Measurements from ENCODE around the gene MGARP.

MGARP gene

DNA sequence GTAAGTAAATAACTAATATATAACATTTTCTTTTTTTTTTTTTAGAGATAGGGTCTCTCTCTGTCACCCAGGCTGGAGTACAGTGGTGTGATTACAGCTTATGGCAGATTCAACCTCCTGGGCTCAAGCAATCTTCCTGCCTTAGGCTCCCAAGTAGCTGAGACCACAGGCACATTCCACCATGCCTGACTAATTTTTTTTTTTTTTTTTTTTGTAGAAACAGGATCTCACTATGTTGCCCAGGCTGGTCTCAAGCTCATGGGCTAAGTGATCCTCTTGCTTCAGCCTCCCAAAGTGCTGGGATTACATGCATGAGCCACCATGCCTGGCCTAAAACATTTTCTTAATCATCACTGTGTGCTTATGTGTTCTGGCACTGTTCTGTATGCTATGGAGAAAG is 32.8 kb downstream of the MGARP start:
- FAIRE-seq (no peak), DNase-seq (ENCODE audit: extremely low spot score, insufficient read length, low read depth) (no peak)

DNA sequence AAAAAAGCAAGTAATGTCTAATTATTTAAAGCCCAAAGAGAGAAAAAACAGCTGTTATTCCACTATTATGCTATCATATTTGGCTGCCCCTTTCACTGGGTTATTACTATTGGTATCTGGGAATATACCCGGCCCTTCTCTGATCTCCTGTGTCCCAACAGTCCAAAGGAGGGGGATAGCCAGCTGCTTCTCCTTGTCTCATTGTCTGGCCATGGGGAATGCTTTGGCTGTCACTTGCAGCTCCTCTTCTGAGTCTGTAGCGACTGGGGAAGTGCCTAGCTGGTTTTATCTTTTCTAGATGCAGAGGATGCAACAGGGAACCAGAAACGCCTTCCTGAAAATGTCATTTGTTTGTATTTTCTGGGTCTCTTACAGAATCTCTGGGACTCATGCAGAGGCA is 33.9 kb downstream of the MGARP start:
- DNase-seq (ENCODE audit: extremely low spot score, insufficient read length, low read depth) (no peak), FAIRE-seq (no peak)

DNA sequence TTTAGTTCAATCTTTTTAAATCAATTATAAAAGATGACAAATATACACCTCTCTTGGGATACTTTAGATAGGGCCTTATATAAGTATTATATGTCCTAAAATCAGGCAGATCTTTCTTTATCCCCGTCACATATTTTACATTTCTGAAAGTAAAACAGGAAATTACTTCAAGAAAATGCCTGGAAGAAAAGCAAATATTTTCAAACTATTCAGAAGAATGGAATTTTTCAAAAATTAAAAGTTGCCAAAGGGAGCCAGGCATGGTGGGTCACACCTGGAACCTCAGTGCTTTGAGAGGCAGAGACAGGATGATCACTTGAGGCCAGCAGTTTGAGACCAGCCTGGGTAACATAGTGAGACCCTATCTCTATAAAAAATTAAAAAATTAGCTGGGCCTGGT is 34.4 kb downstream of the MGARP start:
- FAIRE-seq (no peak), DNase-seq (ENCODE audit: extremely low spot score, insufficient read length, low read depth) (no peak)

DNA sequence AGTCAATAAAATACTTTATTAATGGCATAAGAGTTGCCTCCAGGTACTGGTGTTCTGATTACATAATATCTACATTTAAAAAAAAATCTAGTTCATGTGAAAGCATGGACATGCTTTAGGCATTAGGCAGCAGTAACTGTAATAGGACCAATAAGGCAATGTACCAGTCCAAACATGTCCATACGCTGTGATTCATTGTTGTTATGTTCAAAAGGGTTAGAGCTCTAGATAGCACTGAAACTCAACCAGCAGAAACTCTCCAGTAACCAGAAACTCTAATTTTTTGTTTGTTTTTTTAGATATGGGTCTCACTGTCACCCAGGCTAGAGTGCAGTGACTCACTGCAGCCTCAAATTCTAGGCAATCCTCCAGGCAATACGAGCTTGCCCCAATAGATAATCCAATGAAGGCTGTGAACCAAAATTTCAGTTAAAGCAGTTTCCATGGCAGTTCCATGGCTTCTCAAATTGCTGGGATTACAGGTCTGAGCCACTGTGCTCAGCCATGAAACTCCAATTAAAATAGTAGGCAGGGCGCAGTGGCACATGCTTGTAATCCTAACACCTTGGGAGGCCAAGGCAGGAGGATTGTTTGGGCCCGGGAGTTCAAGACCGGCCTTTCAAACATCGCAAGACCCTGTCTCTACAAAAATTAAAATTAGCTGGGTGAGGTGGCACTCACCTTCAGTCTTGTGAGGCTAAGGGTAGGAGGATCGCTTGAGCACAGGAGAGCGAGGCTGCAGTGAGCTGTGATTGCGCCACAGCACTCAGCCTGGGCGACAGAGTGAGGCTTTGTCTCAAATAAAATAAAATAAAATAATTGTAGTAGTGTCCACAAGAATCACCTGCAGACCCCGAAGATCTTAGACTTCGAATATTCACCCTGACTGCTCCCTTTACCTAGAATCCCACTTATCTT is 36.3 kb downstream of the MGARP start:
- FAIRE-seq (no peak), DNase-seq (ENCODE audit: extremely low spot score, insufficient read length, low read depth) (no peak)

DNA sequence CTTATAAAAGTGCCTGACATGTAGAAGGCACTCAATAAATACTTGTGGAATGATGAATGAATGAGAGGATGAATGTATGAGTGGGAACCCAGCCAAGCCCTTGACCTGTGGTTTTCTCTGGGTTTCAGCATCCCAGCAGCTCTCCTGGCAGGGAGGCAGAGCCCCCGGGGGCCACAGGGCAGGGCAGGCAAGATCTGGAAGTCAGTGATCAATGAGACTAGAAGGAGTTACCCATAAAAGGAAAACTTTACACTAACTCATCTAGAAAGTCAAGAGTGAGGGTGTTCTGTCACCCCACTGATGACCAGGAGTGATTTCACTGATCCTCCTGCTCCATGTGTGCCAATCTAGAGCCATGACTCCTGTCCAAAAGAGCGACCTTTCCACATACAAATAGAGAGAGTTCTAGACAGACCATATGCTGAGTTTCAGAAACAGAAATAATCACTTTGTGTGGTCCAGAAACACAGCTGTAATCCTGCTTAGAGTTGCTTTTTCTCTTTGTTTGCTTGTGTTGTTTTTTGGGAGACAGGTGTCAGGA is 37.4 kb downstream of the MGARP start:
- FAIRE-seq (no peak), DNase-seq (ENCODE audit: extremely low spot score, insufficient read length, low read depth) (no peak)

DNA sequence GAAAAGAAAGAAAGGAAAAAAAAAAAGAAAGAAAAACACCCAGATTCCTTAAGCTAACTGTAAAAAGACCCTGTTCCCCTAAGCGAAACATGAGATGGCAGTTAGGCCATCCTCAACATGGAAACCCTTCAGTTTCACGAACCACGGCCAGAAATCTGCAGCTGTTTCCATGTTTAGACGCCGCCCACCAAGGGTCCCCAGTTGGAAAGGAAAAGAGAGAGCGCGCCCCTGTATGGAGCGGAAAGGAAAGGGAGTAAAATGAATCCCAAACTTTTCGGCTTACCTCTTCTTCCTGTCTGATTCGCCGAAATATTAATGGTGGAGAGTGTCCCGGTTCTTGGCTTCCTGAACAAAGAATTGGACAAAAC is 38.3 kb downstream of the MGARP start:
- DNase-seq (ENCODE audit: extremely low spot score, insufficient read length, low read depth) (no peak), FAIRE-seq (no peak)

DNA sequence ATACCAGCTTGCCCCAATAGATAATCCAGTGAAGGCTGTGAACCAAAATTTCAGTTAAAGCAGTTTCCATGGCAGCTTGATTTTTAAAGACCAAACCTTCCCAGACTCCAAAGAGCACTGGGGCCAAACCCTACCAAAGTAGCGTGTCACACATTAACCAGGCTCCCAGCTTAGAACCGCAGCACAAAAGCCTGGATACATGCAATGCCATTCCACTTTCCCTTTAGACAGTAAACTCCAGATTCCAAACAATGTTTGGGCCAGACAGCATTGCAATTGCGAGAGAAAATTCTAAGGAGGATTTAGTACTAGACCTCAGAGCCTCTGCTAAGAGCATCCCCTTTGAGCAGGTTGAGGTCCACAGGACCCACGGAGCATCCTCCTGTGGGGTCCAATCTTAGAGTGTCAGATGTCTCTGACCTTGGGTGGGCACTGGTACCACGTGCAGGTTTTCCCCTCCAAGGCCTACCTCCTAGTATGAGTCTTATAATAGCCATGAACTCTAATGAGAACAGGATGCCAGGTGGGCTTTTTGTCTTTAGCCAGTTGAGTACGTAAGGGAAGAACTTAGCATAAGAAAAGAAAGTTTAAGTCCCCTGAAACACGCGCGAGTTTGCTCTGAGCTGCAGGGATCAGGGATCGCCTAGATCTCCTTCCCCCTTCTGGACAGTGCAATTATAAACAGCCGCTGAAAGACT is 38.8 kb downstream of the MGARP start:
- no peak for DNase-seq (ENCODE audit: extremely low spot score, insufficient read length, low read depth)
- FAIRE-seq: no peak

DNA sequence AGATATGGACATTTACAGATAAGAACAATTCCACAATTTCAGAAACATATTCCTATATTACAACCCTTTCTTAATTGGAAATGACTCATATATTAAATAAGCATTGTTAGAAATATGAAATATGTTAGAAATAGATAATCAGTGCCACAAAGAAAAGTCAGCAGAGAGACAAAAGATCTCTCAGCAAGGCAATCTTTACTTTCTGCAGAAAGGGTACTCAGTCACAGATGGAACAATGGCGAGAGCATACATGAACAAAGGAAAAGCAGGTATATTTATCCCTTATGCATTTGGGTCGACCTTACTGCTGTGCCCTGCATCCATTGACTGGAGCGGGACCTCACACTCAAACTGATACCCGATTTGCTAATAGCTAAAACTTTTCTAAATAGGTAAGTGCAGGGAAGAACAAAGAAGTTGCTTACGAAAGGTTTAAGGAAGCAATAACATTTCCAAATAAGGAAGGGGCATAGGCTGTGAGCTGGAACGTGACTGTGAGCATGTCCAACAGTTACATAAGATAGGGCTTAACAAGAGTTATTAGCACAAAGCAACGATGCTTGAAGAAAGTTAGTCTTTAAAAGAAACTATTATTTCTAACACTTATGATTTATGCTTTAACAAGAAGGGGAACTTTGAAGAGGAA is 40.8 kb downstream of the MGARP start:
- FAIRE-seq: no peak
- no peak for DNase-seq (ENCODE audit: extremely low spot score, insufficient read length, low read depth)

DNA sequence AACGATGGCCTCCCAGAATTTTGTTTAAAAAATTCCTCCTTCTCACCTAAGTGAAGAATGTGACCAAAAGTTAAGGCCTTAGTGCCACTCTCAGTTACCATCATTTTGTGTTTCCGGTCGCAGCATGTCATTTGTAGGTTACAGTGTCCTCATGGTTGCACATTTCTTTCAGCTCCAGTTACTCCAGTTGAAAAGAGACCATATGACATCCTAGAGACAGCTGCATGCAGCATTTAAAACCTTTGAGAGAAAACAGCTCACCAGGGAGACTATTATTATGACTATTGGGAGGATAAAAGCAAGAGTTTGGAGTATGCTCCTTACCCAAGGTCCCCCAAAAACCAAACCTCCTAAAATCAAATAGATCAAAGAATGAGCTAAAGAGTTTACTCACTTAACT is 45.8 kb downstream of the MGARP start:
- no peak for DNase-seq (ENCODE audit: extremely low spot score, insufficient read length, low read depth)
- FAIRE-seq: no peak

DNA sequence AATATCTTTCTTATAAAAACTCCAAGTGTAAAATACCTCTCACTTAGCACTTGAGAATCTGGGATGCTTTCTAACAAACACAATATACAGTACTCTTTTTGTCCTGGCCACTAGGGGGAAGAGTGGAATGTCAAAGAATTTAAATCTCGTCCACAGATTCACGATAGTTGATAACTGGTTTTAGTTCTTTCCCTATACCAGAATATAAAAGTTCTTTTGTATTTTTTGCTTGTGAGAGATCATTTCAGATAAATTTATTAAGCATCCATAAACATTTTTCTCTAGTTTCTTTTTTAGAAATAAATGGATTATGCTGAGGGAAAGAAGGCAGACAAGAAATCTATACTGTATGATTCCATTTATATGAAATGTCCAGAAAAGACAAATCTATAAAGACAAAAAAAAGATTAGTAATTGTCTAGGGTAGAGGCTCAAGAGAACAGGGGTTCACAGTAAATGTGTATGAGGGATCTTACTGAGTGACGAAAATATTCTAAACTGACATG is 50.4 kb downstream of the MGARP start:
- DNase-seq (ENCODE audit: extremely low spot score, insufficient read length, low read depth) (no peak), FAIRE-seq (peak; percentile 83)

DNA sequence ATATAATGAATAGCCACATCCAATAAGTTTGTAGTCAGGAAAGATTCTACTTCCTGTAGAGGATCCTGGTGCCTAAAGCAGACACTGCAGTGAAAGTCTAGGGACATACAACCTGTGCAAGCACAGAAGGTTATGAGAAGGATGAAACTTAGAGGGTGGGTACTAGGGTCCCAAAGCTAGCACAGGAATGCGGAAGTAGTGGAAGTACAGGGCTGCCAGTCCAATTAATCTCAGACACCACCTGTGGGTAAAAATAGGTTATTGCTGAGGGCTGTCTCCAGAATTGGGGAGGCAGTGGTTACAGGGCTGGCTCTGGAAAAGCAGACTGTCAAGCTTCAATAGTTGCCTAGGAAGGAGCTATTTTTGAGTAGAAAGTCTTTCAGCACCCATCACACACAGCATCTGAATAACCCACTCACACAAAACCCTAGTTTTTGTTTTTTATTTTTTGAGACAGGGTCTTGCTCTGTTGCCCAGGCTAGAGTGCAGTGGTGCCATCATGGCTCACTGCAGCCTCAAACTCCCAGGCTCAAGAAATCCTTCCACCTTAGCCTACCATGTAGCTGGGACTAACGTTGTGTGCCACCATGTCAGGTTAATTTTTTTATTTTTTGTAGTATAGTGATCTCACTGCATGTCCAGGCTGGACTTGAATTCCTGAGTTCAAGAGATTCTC is 52.2 kb downstream of the MGARP start:
- DNase-seq (ENCODE audit: extremely low spot score, insufficient read length, low read depth): no peak
- FAIRE-seq: peak; percentile 59

DNA sequence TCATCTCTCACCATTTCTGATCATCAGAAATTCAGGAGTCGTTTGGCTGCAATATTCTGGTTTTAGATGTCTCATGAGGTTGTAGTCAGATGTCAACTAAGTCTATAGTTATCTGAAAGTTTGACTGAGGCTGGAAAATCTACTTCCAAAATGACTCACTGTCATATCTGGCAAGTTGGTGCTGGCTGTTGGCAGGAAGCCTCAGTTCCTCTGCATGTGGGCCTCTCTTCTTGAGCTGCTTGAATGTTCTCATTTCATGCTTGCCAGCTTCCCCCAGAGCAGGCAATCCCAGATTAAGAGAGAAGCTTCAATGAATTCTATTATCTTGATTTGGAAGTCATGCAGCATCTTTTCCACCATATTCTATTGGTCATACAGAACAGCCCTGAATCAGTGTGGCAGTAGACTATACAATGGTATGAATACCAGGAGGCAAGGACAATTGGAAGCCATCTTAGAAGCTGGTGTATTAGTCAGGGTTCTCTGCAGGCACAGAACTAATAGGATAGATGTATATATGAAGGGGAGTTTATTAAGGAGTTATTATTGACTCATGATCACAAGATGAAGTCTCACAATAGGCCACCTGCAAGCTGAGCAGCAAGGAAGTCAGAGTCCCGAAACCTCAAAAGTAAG is 56.2 kb downstream of the MGARP start:
- DNase-seq (ENCODE audit: extremely low spot score, insufficient read length, low read depth) (no peak), FAIRE-seq (peak; percentile 15)

DNA sequence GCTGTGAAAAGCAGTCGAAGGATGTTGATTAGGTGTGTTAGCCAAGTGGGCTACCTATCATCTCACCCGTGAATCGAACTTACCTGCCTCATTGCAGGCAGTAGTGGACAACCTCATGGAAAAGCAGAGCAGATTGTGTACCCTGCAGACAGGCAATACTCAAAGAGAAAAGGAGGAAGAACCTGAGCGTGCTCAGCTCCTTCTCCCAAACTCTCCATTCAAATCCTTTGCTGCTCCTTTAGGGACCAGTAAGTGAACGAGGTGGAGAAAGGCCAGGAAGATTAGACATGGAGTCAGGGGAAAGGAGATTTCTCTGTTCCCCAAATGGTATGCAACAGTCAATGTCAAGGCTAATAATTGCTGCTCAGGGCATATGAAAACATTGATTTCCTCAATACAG is 57.8 kb downstream of the MGARP start:
- FAIRE-seq: no peak
- DNase-seq (ENCODE audit: extremely low spot score, insufficient read length, low read depth): no peak

DNA sequence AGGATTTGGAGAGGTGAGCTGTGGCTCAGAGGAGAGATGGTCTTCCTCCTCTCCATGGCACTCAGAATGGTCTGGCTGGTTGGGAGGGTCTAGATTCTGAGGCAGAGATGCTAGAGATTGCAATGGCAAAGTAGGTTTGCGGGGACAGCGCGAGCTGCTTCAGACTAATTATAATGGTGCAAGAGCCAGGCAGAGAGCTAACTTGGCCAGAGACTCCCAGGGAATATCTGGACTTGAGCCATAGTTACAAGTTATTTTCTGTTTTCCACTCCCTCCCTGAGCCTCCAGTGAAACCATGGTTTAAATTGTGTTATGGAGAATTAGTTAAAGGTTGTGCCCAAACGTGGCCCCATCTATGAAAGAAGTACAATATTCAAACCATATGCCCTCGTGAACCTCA is 58.3 kb downstream of the MGARP start:
- FAIRE-seq (no peak), DNase-seq (ENCODE audit: extremely low spot score, insufficient read length, low read depth) (no peak)

DNA sequence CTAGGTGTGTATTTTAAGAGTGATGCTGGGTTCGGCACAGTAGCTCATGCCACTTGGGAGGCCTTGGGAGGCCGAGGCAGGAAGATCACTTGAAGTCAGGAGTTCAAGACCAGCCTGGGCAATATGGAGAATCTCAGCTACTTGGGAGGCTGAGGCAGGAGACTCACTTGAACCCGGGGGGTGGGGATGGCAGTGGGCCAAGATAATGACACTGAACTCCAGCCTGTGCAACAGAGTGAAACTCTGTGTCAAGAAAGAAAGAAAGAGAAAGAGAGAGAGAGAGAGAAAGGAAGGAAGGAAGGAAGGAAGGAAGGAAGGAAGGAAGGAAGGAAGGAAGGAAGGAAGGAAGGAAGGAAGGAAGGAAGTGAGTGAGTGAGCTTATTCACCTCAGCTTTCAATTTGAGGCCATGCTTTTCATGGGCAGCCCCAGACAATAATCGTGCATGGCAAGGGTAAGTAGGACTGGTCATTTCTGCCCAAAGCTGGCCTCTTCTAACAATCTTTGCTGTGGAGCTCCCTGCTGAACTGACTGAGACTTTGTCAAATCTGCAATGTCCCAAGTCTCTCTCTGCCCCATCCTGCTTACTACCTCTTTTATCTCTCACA is 60.5 kb downstream of the MGARP start:
- no peak for DNase-seq (ENCODE audit: extremely low spot score, insufficient read length, low read depth)
- no peak for FAIRE-seq

Data from GM18507 (cell line).